C1 segment of cervical spinal cord (tissue), 14 donors: ENCODE data around the gene PDZRN3.

Source experiments
- DNase-seq, 14 donors: peaks; one replicate each; lab custom pipeline; 2025; lab: John Stamatoyannopoulos, UW

Gene PDZRN3

DNA sequence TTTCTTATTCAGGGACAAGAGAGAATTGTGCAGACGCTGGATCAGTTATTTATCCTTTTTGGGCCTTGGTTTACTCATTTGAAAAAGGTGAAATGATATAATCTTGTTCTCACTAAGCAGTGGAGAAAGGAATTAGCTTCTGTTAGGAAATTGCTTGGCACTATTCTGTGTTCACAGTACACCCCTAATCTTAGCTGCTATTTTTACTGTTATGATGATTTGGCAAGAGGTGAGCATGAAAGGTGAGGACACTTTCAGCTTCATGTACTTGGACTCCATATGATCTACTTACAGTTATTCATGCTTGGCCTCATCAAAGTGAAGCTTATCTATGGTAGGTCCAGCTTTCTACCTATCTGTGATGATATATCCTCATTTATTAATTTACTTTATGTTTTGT lies 282.7 kb downstream of the PDZRN3 start:
- DNase-seq: no peak

DNA sequence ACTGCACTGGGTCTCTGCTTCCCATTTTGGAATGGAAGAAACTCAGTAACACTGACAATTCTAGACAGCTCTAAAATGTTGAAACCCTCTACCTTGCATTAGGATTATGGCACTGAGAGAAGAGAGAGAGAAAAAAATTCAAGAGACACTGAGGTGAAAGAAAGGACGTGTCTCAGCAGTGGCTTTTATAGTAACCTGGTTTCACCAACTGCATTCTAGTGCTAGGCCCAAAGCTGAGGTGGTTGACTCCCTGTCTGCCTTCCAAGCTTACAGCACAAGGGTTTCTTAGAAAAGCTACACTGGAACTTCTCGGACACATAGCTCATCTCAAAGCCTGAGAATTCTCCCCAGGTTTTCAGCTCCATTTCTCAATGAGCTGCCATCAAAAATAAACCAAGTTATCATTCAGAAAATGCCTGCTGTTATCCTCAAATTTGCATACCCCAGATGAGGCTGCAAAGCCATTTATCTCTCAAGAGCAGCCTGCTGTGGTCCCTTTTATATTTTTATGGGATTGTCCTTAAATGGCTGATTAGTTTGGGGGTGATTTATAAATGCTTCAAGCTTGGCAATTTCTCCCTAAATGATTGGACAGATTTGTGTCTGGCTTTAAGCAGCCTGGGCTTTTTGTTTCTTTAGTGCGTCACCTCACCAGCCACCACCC lies 283.3 kb downstream of the PDZRN3 start:
- no peak for DNase-seq

DNA sequence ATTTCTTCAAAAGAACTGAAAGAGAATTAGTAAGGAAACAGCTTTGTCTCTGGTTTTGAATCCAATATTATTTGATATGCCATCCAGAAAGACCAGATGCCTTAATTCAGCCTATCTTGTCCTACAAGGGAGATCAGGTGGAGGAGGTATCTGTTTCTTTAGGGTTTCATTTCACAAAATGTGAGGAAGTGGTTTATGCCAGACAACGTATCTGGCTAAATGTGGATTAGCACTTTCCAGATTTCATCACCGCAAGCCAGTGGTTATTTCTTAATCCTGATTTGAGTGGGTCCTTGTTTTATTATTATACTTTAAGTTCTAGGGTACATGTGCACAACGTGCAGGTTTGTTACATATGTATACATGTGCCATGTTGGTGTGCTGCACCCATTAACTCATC lies 292.2 kb downstream of the PDZRN3 start:
- no peak for DNase-seq
